Activated CD8-positive, alpha-beta memory T cell treated with anti-CD3 and anti-CD28 coated beads, Interleukin-2, amount 10 ng/mL, durations not matched to agents 7 days and 5 days (primary cell): Measurements from ENCODE around the gene COX7A2L. TPM values are rescaled to one million over a fixed set of nuclear protein-coding genes. Genes with fewer than 3 reads are reported as not detected.
"Not testable (repeated sequence)": the region's sequence is repeated elsewhere in the genome, so short reads cannot be mapped to it uniquely, and the experiment has no call there.

ENCODE experiments used
- ATAC-seq: fragments of 150-1000 bp; cut with Tn5 transposase; one replicate; pipeline ENCODE4 v1.10.0; 2021; ENCODE audit warnings: moderate library complexity
- CTCF ChIA-PET: fragments of 350-600 bp; sonication (Branson Sonifier 250); formaldehyde crosslinking; loops from one replicate; lab custom pipeline; 2021; ENCODE audit warnings: antibody characterized with exemption; lab: Charles Lee
- DNase-seq: peaks from one replicate; pipeline ENCODE4 v3.0.0-alpha.2; 2020
- H3K27ac Mint-ChIP-seq: one replicate; pipeline ENCODE4 v1.8.0; 2021; ENCODE audit warnings: mild to moderate bottlenecking, mixed read lengths
- H3K27me3 Mint-ChIP-seq: one replicate; pipeline ENCODE4 v1.8.0; 2021; ENCODE audit warnings: mixed read lengths
- H3K36me3 Mint-ChIP-seq: one replicate; pipeline ENCODE4 v1.8.0; 2021; ENCODE audit warnings: mild to moderate bottlenecking, mixed read lengths
- H3K4me1 Mint-ChIP-seq: one replicate; pipeline ENCODE4 v1.8.0; 2021; ENCODE audit warnings: mixed read lengths
- H3K4me3 Mint-ChIP-seq: one replicate; pipeline ENCODE4 v1.8.0; 2021; ENCODE audit warnings: mild to moderate bottlenecking, moderate library complexity, mixed read lengths
- H3K9me3 Mint-ChIP-seq: one replicate; pipeline ENCODE4 v1.8.0; 2022; ENCODE audit warnings: low read depth, mixed read lengths
- total RNA-seq, 2 experiments: library from RNA; stranded (reverse); gene quantifications; one replicate each; pipeline ENCODE4 v1.2.3, GENCODE V29; 2021

The COX7A2L gene
- total RNA-seq, 2 experiments from 2014 or later: 80.0 to 92.6 TPM

- CTCF ChIA-PET, H3K27me3 Mint-ChIP-seq, H3K36me3 Mint-ChIP-seq, H3K4me3 Mint-ChIP-seq, H3K4me1 Mint-ChIP-seq, ATAC-seq, H3K9me3 Mint-ChIP-seq, H3K27ac Mint-ChIP-seq, DNase-seq: not testable (repeated sequence)
These were observed 19.0 kb upstream of the COX7A2L start for GRCh38 chr2:42380026-42380425.

GRCh38 chr2:42378415-42378814 lies 17.4 kb upstream of the COX7A2L start:
- peaks cover 11% of the 10 kb centered on the region for H3K27me3 Mint-ChIP-seq
- no peaks in the 10 kb centered on the region for H3K36me3 Mint-ChIP-seq
- H3K9me3 Mint-ChIP-seq: no peaks in the 10 kb centered on the region
- DNase-seq (no peak), ATAC-seq (no peak)
- no peak overlapping the region for H3K27ac Mint-ChIP-seq
- no peaks in the 10 kb centered on the region for H3K4me1 Mint-ChIP-seq
- CTCF ChIA-PET: no interaction called here
- H3K4me3 Mint-ChIP-seq: no peak overlapping the region

GRCh38 chr2:42376758-42377157 lies 15.7 kb upstream of the COX7A2L start:
- no peak for ATAC-seq
- Mint-ChIP-seq H3K36me3 (no peaks in the 10 kb centered on the region), H3K9me3 (no peaks in the 10 kb centered on the region), H3K27ac (no peak overlapping the region), H3K4me3 (no peak overlapping the region), H3K4me1 (peaks cover 7% of the 10 kb centered on the region), H3K27me3 (peaks cover 11% of the 10 kb centered on the region)
- CTCF ChIA-PET: no interaction called here
- DNase-seq: no peak

- H3K36me3 Mint-ChIP-seq: no peaks in the 10 kb centered on the region
- DNase-seq (no peak), ATAC-seq (no peak)
- H3K4me1 Mint-ChIP-seq: peaks cover 7% of the 10 kb centered on the region
- peaks cover 6% of the 10 kb centered on the region for H3K27me3 Mint-ChIP-seq
- CTCF ChIA-PET: interaction anchor here (0.6 kb wide), 1 partner anchor 348 kb away, joined by 3 read pairs; no protein-coding TSS in a partner anchor
- H3K4me3 Mint-ChIP-seq: no peak overlapping the region
- no peak overlapping the region for H3K27ac Mint-ChIP-seq
- no peaks in the 10 kb centered on the region for H3K9me3 Mint-ChIP-seq
These were observed 11.6 kb upstream of the COX7A2L start for GRCh38 chr2:42372474-42373200.

GRCh38 chr2:42371611-42372473 lies 10.8 kb upstream of the COX7A2L start:
- Mint-ChIP-seq H3K9me3 (no peaks in the 10 kb centered on the region), H3K36me3 (no peaks in the 10 kb centered on the region), H3K4me1 (peaks cover 7% of the 10 kb centered on the region), H3K4me3 (no peak overlapping the region), H3K27ac (no peak overlapping the region), H3K27me3 (peaks cover 7% of the 10 kb centered on the region)
- CTCF ChIA-PET: no interaction called here
- ATAC-seq: no peak
- no peak for DNase-seq

GRCh38 chr2:42369532-42370229 lies 8.7 kb upstream of the COX7A2L start:
- Mint-ChIP-seq H3K4me3 (no peak overlapping the region), H3K36me3 (no peaks in the 10 kb centered on the region), H3K9me3 (no peaks in the 10 kb centered on the region), H3K27ac (no peak overlapping the region), H3K27me3 (peaks cover 10% of the 10 kb centered on the region), H3K4me1 (peaks cover 7% of the 10 kb centered on the region)
- ATAC-seq: no peak
- DNase-seq: no peak
- CTCF ChIA-PET: no interaction called here

- DNase-seq: no peak
- CTCF ChIA-PET: no interaction called here
- no peak for ATAC-seq
- no peaks in the 10 kb centered on the region for H3K36me3 Mint-ChIP-seq
- no peak overlapping the region for H3K4me3 Mint-ChIP-seq
- no peak overlapping the region for H3K27ac Mint-ChIP-seq
- H3K4me1 Mint-ChIP-seq: peaks cover 7% of the 10 kb centered on the region
- H3K27me3 Mint-ChIP-seq: peaks cover 9% of the 10 kb centered on the region
- no peaks in the 10 kb centered on the region for H3K9me3 Mint-ChIP-seq
These were observed 8.0 kb upstream of the COX7A2L start for GRCh38 chr2:42368817-42369531.

GRCh38 chr2:42367835-42368234 lies 6.8 kb upstream of the COX7A2L start:
- Mint-ChIP-seq H3K27ac (no peak overlapping the region), H3K36me3 (no peaks in the 10 kb centered on the region), H3K4me3 (no peak overlapping the region), H3K4me1 (peaks cover 6% of the 10 kb centered on the region), H3K27me3 (peaks cover 9% of the 10 kb centered on the region), H3K9me3 (no peaks in the 10 kb centered on the region)
- CTCF ChIA-PET: no interaction called here
- DNase-seq (no peak), ATAC-seq (no peak)

- ATAC-seq (no peak), DNase-seq (no peak)
- Mint-ChIP-seq H3K4me3 (no peak overlapping the region), H3K27me3 (peaks cover 9% of the 10 kb centered on the region), H3K36me3 (no peaks in the 10 kb centered on the region), H3K27ac (no peak overlapping the region), H3K4me1 (peaks cover 5% of the 10 kb centered on the region), H3K9me3 (no peaks in the 10 kb centered on the region)
- CTCF ChIA-PET: no interaction called here
These were observed 5.4 kb upstream of the COX7A2L start for GRCh38 chr2:42366411-42366810.

GRCh38 chr2:42364658-42365057 lies 3.6 kb upstream of the COX7A2L start:
- H3K36me3 Mint-ChIP-seq: no peaks in the 10 kb centered on the region

GRCh38 chr2:42363413-42363812 lies 2.4 kb upstream of the COX7A2L start:
- no peaks in the 10 kb centered on the region for H3K9me3 Mint-ChIP-seq
- no peak for DNase-seq
- CTCF ChIA-PET: no interaction called here
- H3K36me3 Mint-ChIP-seq: peaks cover under 1% of the 10 kb centered on the region
- H3K27me3 Mint-ChIP-seq: peaks cover 9% of the 10 kb centered on the region
- no peak for ATAC-seq
- no peak overlapping the region for H3K4me3 Mint-ChIP-seq
- peaks cover 17% of the 10 kb centered on the region for H3K4me1 Mint-ChIP-seq
- H3K27ac Mint-ChIP-seq: no peak overlapping the region

More at GRCh38 chr2:42364658-42365057, 3.6 kb upstream of the COX7A2L start:
- peaks cover 9% of the 10 kb centered on the region for H3K27me3 Mint-ChIP-seq
- H3K9me3 Mint-ChIP-seq: no peaks in the 10 kb centered on the region
- peaks cover 5% of the 10 kb centered on the region for H3K4me1 Mint-ChIP-seq
- H3K27ac Mint-ChIP-seq: no peak overlapping the region
- ATAC-seq: no peak
- DNase-seq: no peak
- CTCF ChIA-PET: no interaction called here
- no peak overlapping the region for H3K4me3 Mint-ChIP-seq

GRCh38 chr2:42361728-42362283 lies 789 bp upstream of the COX7A2L start:
- H3K9me3 Mint-ChIP-seq: no peaks in the 10 kb centered on the region
- peak overlapping the region; percentile 88 for H3K27ac Mint-ChIP-seq
- peaks cover 8% of the 10 kb centered on the region for H3K36me3 Mint-ChIP-seq
- CTCF ChIA-PET: interaction anchor here (1.1 to 1.7 kb wide), 3 partner anchors 266 to 301 kb away, joined by 3 to 7 read pairs (median 4); no protein-coding TSS in a partner anchor
- no peak for DNase-seq
- H3K4me3 Mint-ChIP-seq: peak overlapping the region; percentile 83
- ATAC-seq: no peak
- peaks cover 6% of the 10 kb centered on the region for H3K27me3 Mint-ChIP-seq
- peaks cover 29% of the 10 kb centered on the region for H3K4me1 Mint-ChIP-seq
